HEK293 (cell line): ENCODE measurements around the gene PDXK.
A peak's percentile ranks its signal among the peaks of the same experiment; 100 is the strongest.

Source experiments
- CTCF ChIA-PET: fragments of 350-600 bp; formaldehyde crosslinking; extraction: SDS; loops from one replicate; lab custom pipeline; 2021; ENCODE audit warnings: antibody characterized with exemption; lab: Yijun Ruan, JAX
- POLR2A ChIA-PET: fragments of 300-600 bp; formaldehyde crosslinking; extraction: SDS; loops from one replicate; lab custom pipeline; 2020; ENCODE audit warnings: antibody characterized with exemption, inconsistent platforms; lab: Yijun Ruan, JAX
- H3K27ac ChIP-seq: fragments of 200-500 bp; sonication (Bioruptor generic); 2 replicates; pipeline ENCODE4 v1.5.1; 2014; ENCODE audit warnings: low read depth, low read length, control low read depth, inconsistent platforms; ENCODE audit errors: extremely low read depth
- H3K36me3 ChIP-seq, 2 experiments: fragments of 200-500 bp in 1 of 2; sonication (Bioruptor generic) in 1 of 2; 1 replicate in 1 of 2; 2 replicates in 1 of 2; pipeline ENCODE4 v1.5.1; 2014 to 2017; ENCODE audit warnings: inconsistent platforms in 2 of 2, low read length in 2 of 2; ENCODE audit not compliant: control insufficient read depth in 2 of 2, insufficient read depth in 1 of 2
- H3K4me1 ChIP-seq: fragments of 200-500 bp; sonication (Bioruptor generic); 2 replicates; pipeline ENCODE4 v1.5.1; 2014; ENCODE audit warnings: mild to moderate bottlenecking, low read length, inconsistent platforms; ENCODE audit not compliant: control insufficient read depth, insufficient read depth
- H3K4me3 ChIP-seq: 2 replicates; pipeline ENCODE4 v1.5.1; 2011; ENCODE audit warnings: low read depth, mild to moderate bottlenecking, control low read depth, low read length, moderate library complexity
- H3K9me3 ChIP-seq: fragments of 200-500 bp; sonication (Bioruptor generic); 2 replicates; pipeline ENCODE4 v1.5.1; 2014; ENCODE audit warnings: low read depth, low read length, inconsistent platforms; ENCODE audit not compliant: control insufficient read depth, insufficient read depth
- FEZF1 ChIP-seq: fragments of 450-650 bp; formaldehyde crosslinking; IDR thresholded peaks from 2 replicates; pipeline ENCODE4 v1.5.1; 2016; ENCODE audit warnings: missing biosample characterization, missing genetic modification characterization
- GFI1B ChIP-seq: fragments of 450-650 bp; formaldehyde crosslinking; IDR thresholded peaks from 2 replicates; pipeline ENCODE4 v1.5.1; 2016; ENCODE audit warnings: missing biosample characterization, missing genetic modification characterization
- GLIS1 ChIP-seq: fragments of 450-650 bp; formaldehyde crosslinking; IDR thresholded peaks from 2 replicates; pipeline ENCODE4 v1.5.1; 2016; ENCODE audit warnings: missing biosample characterization, missing genetic modification characterization
- PRDM4 ChIP-seq: fragments of 450-650 bp; formaldehyde crosslinking; IDR thresholded peaks from 2 replicates; pipeline ENCODE4 v1.5.1; 2017; ENCODE audit warnings: missing biosample characterization, missing genetic modification characterization
- REST ChIP-seq: fragments of 450-650 bp; formaldehyde crosslinking; IDR thresholded peaks from 2 replicates; pipeline ENCODE4 v1.5.1; 2016; ENCODE audit warnings: missing biosample characterization, missing genetic modification characterization
- ZBTB20 ChIP-seq: fragments of 450-650 bp; formaldehyde crosslinking; IDR thresholded peaks from 2 replicates; pipeline ENCODE4 v1.5.1; 2016; ENCODE audit warnings: missing biosample characterization, missing genetic modification characterization
- ZNF169 ChIP-seq: fragments of 450-650 bp; formaldehyde crosslinking; IDR thresholded peaks from 2 replicates; pipeline ENCODE4 v1.5.1; 2016; ENCODE audit warnings: missing biosample characterization, missing genetic modification characterization
- ZNF280D ChIP-seq: fragments of 450-650 bp; formaldehyde crosslinking; IDR thresholded peaks from 2 replicates; pipeline ENCODE4 v1.5.1; 2016; ENCODE audit warnings: missing biosample characterization, missing genetic modification characterization
- ZNF366 ChIP-seq: fragments of 450-650 bp; formaldehyde crosslinking; conservative IDR thresholded peaks from 2 replicates; pipeline ENCODE4 v1.5.1; 2016; ENCODE audit warnings: missing biosample characterization, missing genetic modification characterization
- ZNF394 ChIP-seq: fragments of 450-650 bp; formaldehyde crosslinking; IDR thresholded peaks from 2 replicates; pipeline ENCODE4 v1.5.1; 2016; ENCODE audit warnings: missing biosample characterization, missing genetic modification characterization, mild to moderate bottlenecking, moderate library complexity, borderline replicate concordance
- ZNF623 ChIP-seq: fragments of 450-650 bp; formaldehyde crosslinking; IDR thresholded peaks from 2 replicates; pipeline ENCODE4 v1.5.1; 2016; ENCODE audit warnings: missing biosample characterization, missing genetic modification characterization
- ZNF629 ChIP-seq: fragments of 450-650 bp; formaldehyde crosslinking; IDR thresholded peaks from 2 replicates; pipeline ENCODE4 v1.5.1; 2017; ENCODE audit warnings: missing biosample characterization, missing genetic modification characterization
- ZNF664 ChIP-seq: fragments of 450-650 bp; formaldehyde crosslinking; IDR thresholded peaks from 2 replicates; pipeline ENCODE4 v1.5.1; 2016; ENCODE audit warnings: missing biosample characterization, missing genetic modification characterization
- ZNF692 ChIP-seq: fragments of 450-650 bp; formaldehyde crosslinking; IDR thresholded peaks from 2 replicates; pipeline ENCODE4 v1.5.1; 2016; ENCODE audit warnings: missing biosample characterization, missing genetic modification characterization
- ZNF837 ChIP-seq: fragments of 450-650 bp; formaldehyde crosslinking; IDR thresholded peaks from 2 replicates; pipeline ENCODE4 v1.5.1; 2016; ENCODE audit warnings: missing biosample characterization, missing genetic modification characterization
- ZXDB ChIP-seq: fragments of 450-650 bp; formaldehyde crosslinking; IDR thresholded peaks from 2 replicates; pipeline ENCODE4 v1.5.1; 2016; ENCODE audit warnings: missing biosample characterization, missing genetic modification characterization

Gene PDXK

GRCh38 chr21:43762303-43763128, 43.6 kb downstream of the PDXK start:
- POLR2A ChIA-PET, result no interaction called here
- Histone ChIP-seq H3K4me3 (no peak overlapping the region), H3K27ac (no peak overlapping the region), H3K9me3 (no peaks in the 10 kb centered on the region), H3K4me1 (no peaks in the 10 kb centered on the region), H3K36me3 (peaks cover 0 to 50% of the 10 kb centered on the region in 2 experiments; a peak in 1 of 3 replicates)
- CTCF ChIA-PET, result interaction anchor here (0.6 kb wide), 1 partner anchor 667 kb away, joined by 5 read pairs; no protein-coding TSS in a partner anchor
- TF ChIP-seq ZNF169 (no peak), GFI1B (tag by site-specific recombination) (no peak), ZNF623 (tag by site-specific recombination) (peak; percentile 63), ZXDB (no peak)

- Histone ChIP-seq H3K27ac (no peak overlapping the region), H3K4me1 (no peaks in the 10 kb centered on the region), H3K36me3 (peaks cover 0 to 35% of the 10 kb centered on the region in 2 experiments; a peak in 1 of 3 replicates), H3K4me3 (no peak overlapping the region), H3K9me3 (no peaks in the 10 kb centered on the region)
- ChIA-PET CTCF (interaction anchor here (0.7 kb wide), 1 partner anchor 52 kb away, joined by 3 read pairs; no protein-coding TSS in a partner anchor), POLR2A (interaction anchor here (0.6 kb wide), 1 partner anchor 67 kb away, joined by 4 read pairs; no protein-coding TSS in a partner anchor)
- TF ChIP-seq FEZF1 (tag by site-specific recombination), result no peak
- no peak for TF ChIP-seq ZNF280D (tag by site-specific recombination)
- TF ChIP-seq ZNF692 (tag by site-specific recombination), result peak; percentile 65; the same call in 1 of the 2 replicates
- TF ChIP-seq, all 188 proteins: peak for 1
Observed at GRCh38 chr21:43763901-43764523, 45.1 kb downstream of the PDXK start.

- POLR2A ChIA-PET, result interaction anchor here (0.6 to 0.7 kb wide), 2 partner anchors 19 to 68 kb away, joined by 4 read pairs; no protein-coding TSS in a partner anchor
- Histone ChIP-seq H3K4me1 (no peaks in the 10 kb centered on the region), H3K27ac (no peak overlapping the region), H3K9me3 (no peaks in the 10 kb centered on the region), H3K36me3 (peaks cover 0 to 29% of the 10 kb centered on the region in 2 experiments; a peak in 1 of 3 replicates), H3K4me3 (no peak overlapping the region)
- CTCF ChIA-PET, result interaction anchor here (0.7 kb wide), 1 partner anchor 51 kb away, joined by 3 read pairs; no protein-coding TSS in a partner anchor
- no peak for TF ChIP-seq ZNF837 (tag by site-specific recombination)
- TF ChIP-seq ZNF394 (tag by site-specific recombination), result peak; percentile 62
- TF ChIP-seq GLIS1 (tag by site-specific recombination), result peak; percentile 83; the same call in 1 of the 2 replicates
- no peak for TF ChIP-seq REST (tag by site-specific recombination)
- no peak for TF ChIP-seq PRDM4 (tag by site-specific recombination)
- no peak for TF ChIP-seq ZNF664 (tag by site-specific recombination)
- TF ChIP-seq ZNF366 (tag by site-specific recombination), result no peak
- no peak for TF ChIP-seq ZBTB20 (tag by site-specific recombination)
- no peak for TF ChIP-seq ZNF629 (tag by site-specific recombination)
Observed at GRCh38 chr21:43764576-43765495, 45.9 kb downstream of the PDXK start.
